Esophagus muscularis mucosa (tissue), 3 donors: ENCODE results near the gene MARCO.

Source experiments
- POLR2A ChIP-seq: fragments of 450-650 bp; IDR thresholded peaks from one replicate; pipeline ENCODE4 v1.6.1; 2017; ENCODE audit warnings: antibody characterized with exemption, moderate library complexity, mild to moderate bottlenecking, low read depth
- POLR2AphosphoS5 ChIP-seq, 2 donors: sonication (generic); formaldehyde crosslinking; IDR thresholded peaks; one replicate each; pipeline ENCODE4 v1.6.1; 2017; ENCODE audit warnings: antibody characterized with exemption in 2 of 2
- TF ChIP-seq, protein P1 (sequence below), 3 experiments: fragments of 200-600 bp in 2 of 3; fragments of 450-650 bp in 1 of 3; sonication (generic) in 2 of 3; IDR thresholded peaks; one replicate each; pipeline ENCODE4 v1.5.1; 2017 to 2019; ENCODE audit warnings: antibody characterized with exemption in 3 of 3, mild to moderate bottlenecking in 2 of 3, moderate library complexity in 1 of 3

- TF ChIP-seq, protein P1, sequence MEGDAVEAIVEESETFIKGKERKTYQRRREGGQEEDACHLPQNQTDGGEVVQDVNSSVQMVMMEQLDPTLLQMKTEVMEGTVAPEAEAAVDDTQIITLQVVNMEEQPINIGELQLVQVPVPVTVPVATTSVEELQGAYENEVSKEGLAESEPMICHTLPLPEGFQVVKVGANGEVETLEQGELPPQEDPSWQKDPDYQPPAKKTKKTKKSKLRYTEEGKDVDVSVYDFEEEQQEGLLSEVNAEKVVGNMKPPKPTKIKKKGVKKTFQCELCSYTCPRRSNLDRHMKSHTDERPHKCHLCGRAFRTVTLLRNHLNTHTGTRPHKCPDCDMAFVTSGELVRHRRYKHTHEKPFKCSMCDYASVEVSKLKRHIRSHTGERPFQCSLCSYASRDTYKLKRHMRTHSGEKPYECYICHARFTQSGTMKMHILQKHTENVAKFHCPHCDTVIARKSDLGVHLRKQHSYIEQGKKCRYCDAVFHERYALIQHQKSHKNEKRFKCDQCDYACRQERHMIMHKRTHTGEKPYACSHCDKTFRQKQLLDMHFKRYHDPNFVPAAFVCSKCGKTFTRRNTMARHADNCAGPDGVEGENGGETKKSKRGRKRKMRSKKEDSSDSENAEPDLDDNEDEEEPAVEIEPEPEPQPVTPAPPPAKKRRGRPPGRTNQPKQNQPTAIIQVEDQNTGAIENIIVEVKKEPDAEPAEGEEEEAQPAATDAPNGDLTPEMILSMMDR (IDR thresholded peaks at IDR 0.05): no peak
- TF ChIP-seq POLR2A (no peak), POLR2AphosphoS5 (IDR thresholded peaks at IDR 0.05) (no peak)
Measured at GRCh38 chr2:118982039-118982438, 40.0 kb downstream of the MARCO start.
